Liver (tissue), 9 donors: ENCODE data around the gene DLST. TPM values are rescaled to one million over a fixed set of nuclear protein-coding genes. Genes with fewer than 3 reads are reported as not detected.

ENCODE experiments used
- DNase-seq: peaks from one replicate; pipeline ENCODE4 v3.0.0-alpha.2; 2017; ENCODE audit warnings: low spot score
- H3K27ac ChIP-seq, 2 donors: one replicate each; pipeline ENCODE4 v1.7.0; 2013; ENCODE audit warnings: inconsistent platforms in 2 of 2, low read length in 2 of 2, control low read depth in 1 of 2, low read depth in 1 of 2, mild to moderate bottlenecking in 1 of 2
- H3K27me3 ChIP-seq, 4 donors: one replicate each; pipeline versions ENCODE4 v1.6.1 to v1.7.0; 2013; ENCODE audit warnings: low read length in 3 of 4, inconsistent platforms in 1 of 4, mild to moderate bottlenecking in 1 of 4, moderate library complexity in 1 of 4; ENCODE audit not compliant: control insufficient read depth in 4 of 4, insufficient read depth in 4 of 4
- H3K36me3 ChIP-seq, 4 donors: one replicate each; pipeline versions ENCODE4 v1.6.1 to v1.7.0; 2013; ENCODE audit warnings: low read length in 3 of 4, mild to moderate bottlenecking in 3 of 4, low read depth in 1 of 4, moderate library complexity in 1 of 4; ENCODE audit not compliant: control insufficient read depth in 4 of 4, insufficient read depth in 3 of 4
- H3K4me1 ChIP-seq, 4 donors: one replicate each; pipeline versions ENCODE4 v1.6.1 to v1.7.0; 2013; ENCODE audit warnings: low read length in 3 of 4, mild to moderate bottlenecking in 3 of 4, moderate library complexity in 1 of 4; ENCODE audit not compliant: control insufficient read depth in 4 of 4, insufficient read depth in 4 of 4
- H3K4me3 ChIP-seq, 3 donors: one replicate each; pipeline versions ENCODE4 v1.6.1 to v1.7.0; 2013; ENCODE audit warnings: low read length in 3 of 3, control low read depth in 1 of 3, low read depth in 1 of 3, mild to moderate bottlenecking in 1 of 3
- H3K9ac ChIP-seq, 2 donors: one replicate each; pipeline ENCODE4 v1.7.0; 2013; ENCODE audit warnings: low read length in 2 of 2, mild to moderate bottlenecking in 2 of 2, moderate library complexity in 2 of 2, control low read depth in 1 of 2, low read depth in 1 of 2
- H3K9me3 ChIP-seq, 4 donors: one replicate each; pipeline versions ENCODE4 v1.6.1 to v1.7.0; 2013; ENCODE audit warnings: low read length in 3 of 4; ENCODE audit not compliant: control insufficient read depth in 4 of 4
- ATF3 ChIP-seq: IDR thresholded peaks from 2 replicates; pipeline ENCODE4 v1.6.1; 2016; ENCODE audit warnings: antibody characterized with exemption
- CTCF ChIP-seq: fragments of 150-350 bp; IDR thresholded peaks from 2 replicates; pipeline ENCODE4 v1.5.1; 2017; ENCODE audit warnings: improper control_type of control experiment, low read depth, low read length; ENCODE audit not compliant: missing input control
- FOXA2 ChIP-seq: IDR thresholded peaks from 2 replicates; pipeline ENCODE4 v1.6.1; 2016; ENCODE audit warnings: antibody characterized with exemption
- RAD21 ChIP-seq, 2 donors: IDR thresholded peaks; 2 replicates each; pipeline ENCODE4 v1.6.1; 2016; ENCODE audit warnings: antibody characterized with exemption in 2 of 2, mild to moderate bottlenecking in 2 of 2
- REST ChIP-seq: IDR thresholded peaks from 2 replicates; pipeline ENCODE4 v1.6.1; 2016; ENCODE audit warnings: antibody characterized with exemption, mild to moderate bottlenecking
- SP1 ChIP-seq: IDR thresholded peaks from 2 replicates; pipeline ENCODE4 v1.6.1; 2018; ENCODE audit warnings: antibody characterized with exemption, mild to moderate bottlenecking
- YY1 ChIP-seq: IDR thresholded peaks from 2 replicates; pipeline ENCODE4 v1.6.1; 2016; ENCODE audit warnings: antibody characterized with exemption, mild to moderate bottlenecking
- ZBTB33 ChIP-seq: IDR thresholded peaks from 2 replicates; pipeline ENCODE4 v1.6.1; 2016; ENCODE audit warnings: antibody characterized with exemption
- WGBS: extraction: QIAGEN DNeasy Blood & Tissue Kit; methylation state at CpG from one replicate; pipeline ENCODE4 v1.1.7; 2013; 5-methylcytosine and 5-hydroxymethylcytosine counted together
- polyA plus RNA-seq, 2 donors: library from polyadenylated mRNA; stranded (reverse) in 1 of 2; unstranded in 1 of 2; fragments of 200-250 nt in 1 of 2; fragments of >200 nt in 1 of 2; fragmentation: Nextera tagmentation in 1 of 2; extraction: Ambion mirVana in 1 of 2; gene quantifications; one replicate each; pipeline versions ENCODE4 v1.2.1 to v1.2.3, GENCODE V29; 2013 to 2015
- total RNA-seq, 2 donors: library from RNA; depleted of rRNA; stranded (reverse); fragments of >200 nt; gene quantifications; one replicate each; pipeline ENCODE4 v1.2.3, GENCODE V29; 2014
- donor health status: healthy.
- donor health status: healthy.
- donor health status: healthy.
- donor health status: healthy.
- donor health status: healthy.

The DLST gene
- total and polyA plus RNA-seq, 4 donors, result 10.7 to 69.3 (median 49.5) TPM

GRCh38 chr14:74860899-74861733 is 20.6 kb upstream of the DLST start:
- no peaks in the 10 kb centered on the region for H3K36me3 ChIP-seq
- no peak for TF ChIP-seq SP1
- peak; percentile 80 for TF ChIP-seq CTCF
- TF ChIP-seq RAD21 (IDR thresholded peaks at IDR 0.05), result peak; percentile 92 to 94
- 30% methylated on average over 7 of the region's 7 CpGs for WGBS
- peak; percentile 94 for DNase-seq
- no peaks in the 10 kb centered on the region for H3K9me3 ChIP-seq
- peaks cover 0 to 5% (median 0%) of the 10 kb centered on the region in 4 donors for H3K4me1 ChIP-seq
- H3K27me3 ChIP-seq, result no peaks in the 10 kb centered on the region
- H3K4me3 ChIP-seq, result no peak overlapping the region
- no peak overlapping the region for H3K9ac ChIP-seq
- no peak overlapping the region for H3K27ac ChIP-seq

GRCh38 chr14:74861734-74862090 is 20.0 kb upstream of the DLST start:
- no peak for DNase-seq
- Histone ChIP-seq H3K9me3 (no peaks in the 10 kb centered on the region), H3K4me1 (no peaks in the 10 kb centered on the region), H3K27me3 (no peaks in the 10 kb centered on the region), H3K9ac (no peak overlapping the region), H3K27ac (no peak overlapping the region), H3K36me3 (no peaks in the 10 kb centered on the region), H3K4me3 (no peak overlapping the region)
- TF ChIP-seq SP1 (no peak), FOXA2 (no peak), ZBTB33 (no peak), ATF3 (no peak), YY1 (no peak), REST (no peak)
- 72% methylated on average over 3 of the region's 3 CpGs for WGBS
